ENCODE measurements around the gene USP33.
A peak's percentile ranks its signal among the peaks of the same experiment; 100 is the strongest.
"Not testable (repeated sequence)": the region's sequence is repeated elsewhere in the genome, so short reads cannot be mapped to it uniquely, and the experiment has no call there.

The USP33 gene

DNA sequence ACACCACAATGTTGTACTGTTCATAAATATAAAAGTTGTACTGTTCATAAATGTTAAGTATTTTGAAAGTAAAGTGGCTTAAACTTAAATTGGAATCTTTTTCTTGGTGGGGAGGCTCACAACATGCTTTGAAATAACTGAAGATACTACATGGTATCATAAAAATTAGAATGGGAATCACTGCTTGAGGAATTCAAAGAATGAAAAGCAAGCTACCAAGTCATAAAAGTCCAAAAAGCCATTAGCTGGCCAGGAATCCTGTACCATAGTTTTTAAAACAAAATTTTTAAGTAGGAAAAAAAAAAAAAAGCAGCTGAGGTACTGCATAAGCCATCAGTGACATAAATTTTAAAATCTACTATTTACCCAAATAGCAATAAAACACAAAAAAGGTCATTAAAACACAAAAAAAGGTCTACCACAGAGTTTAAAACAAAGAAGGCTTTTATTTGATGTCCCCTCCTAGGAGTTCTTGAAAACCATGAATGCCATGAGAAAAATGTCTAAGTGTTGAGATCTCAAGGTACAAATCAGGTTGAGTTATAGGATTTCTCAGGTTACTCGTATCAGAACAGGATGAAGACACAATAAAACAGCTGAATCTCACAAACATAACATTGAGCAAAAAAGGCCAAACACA lies 85.8 kb downstream of the USP33 start:
- FAIRE-seq (no peak), DNase-seq (ENCODE audit: insufficient read length, low spot score) (no peak)

GRCh38 chr1:77673030-77673429 lies 86.6 kb downstream of the USP33 start:
- no peak for DNase-seq (ENCODE audit: insufficient read length, low spot score)
- FAIRE-seq: peak; percentile 47

- FAIRE-seq: peak; percentile 4
- no peak for DNase-seq (ENCODE audit: insufficient read length, low spot score)
Measured at GRCh38 chr1:77672374-77672773, 87.3 kb downstream of the USP33 start.

DNA sequence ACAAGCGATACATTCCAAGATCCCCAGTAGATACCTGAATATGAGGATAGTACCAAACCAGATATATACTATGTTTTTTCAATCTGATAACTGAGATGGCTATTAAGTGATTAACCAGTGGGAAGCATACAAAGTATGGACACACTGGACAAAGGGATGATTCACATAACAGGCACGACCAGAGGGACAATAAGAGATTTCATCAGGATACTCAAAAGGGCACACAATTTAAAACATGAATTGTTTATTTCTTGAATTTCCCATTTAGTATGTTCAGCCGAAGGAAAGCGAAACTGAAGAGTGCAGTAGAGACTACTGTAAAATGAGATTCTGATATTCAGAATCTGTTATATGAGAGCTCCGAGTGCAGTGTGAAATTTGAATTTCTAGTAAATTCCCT lies 87.8 kb downstream of the USP33 start:
- FAIRE-seq (peak; percentile 35), DNase-seq (ENCODE audit: insufficient read length, low spot score) (no peak)

DNA sequence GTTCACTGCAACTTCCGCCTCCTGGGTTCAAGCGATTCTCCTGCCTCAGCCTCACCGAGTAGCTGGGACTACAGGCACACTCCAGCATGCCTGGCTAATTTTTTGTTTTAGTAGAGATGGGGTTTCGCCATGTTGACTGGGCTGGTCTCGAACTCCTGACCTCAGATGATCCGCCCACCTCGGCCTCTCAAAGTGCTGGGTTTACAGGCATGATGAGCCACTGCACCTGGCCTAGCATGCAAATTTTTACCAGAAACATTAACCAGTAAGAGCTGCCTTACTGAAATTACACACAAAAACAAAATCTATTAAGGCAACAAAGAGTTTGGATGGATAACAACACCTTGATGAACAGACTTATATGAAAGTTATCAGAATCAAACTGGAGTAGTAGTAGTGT lies 89.3 kb downstream of the USP33 start:
- DNase-seq (ENCODE audit: insufficient read length, low spot score) (no peak), FAIRE-seq (no peak)

GRCh38 chr1:77668924-77669449 lies 90.7 kb downstream of the USP33 start:
- DNase-seq (ENCODE audit: insufficient read length, low spot score) (no peak), FAIRE-seq (peak; percentile 55)

GRCh38 chr1:77664939-77665516 lies 94.6 kb downstream of the USP33 start:
- FAIRE-seq (peak; percentile 45), DNase-seq (ENCODE audit: insufficient read length, low spot score) (no peak)

- no peak for DNase-seq (ENCODE audit: insufficient read length, low spot score)
- FAIRE-seq: no peak
Measured at GRCh38 chr1:77661696-77662095, 98.0 kb downstream of the USP33 start.

GRCh38 chr1:77659879-77660593 lies 99.6 kb downstream of the USP33 start:
- FAIRE-seq: no peak

DNA sequence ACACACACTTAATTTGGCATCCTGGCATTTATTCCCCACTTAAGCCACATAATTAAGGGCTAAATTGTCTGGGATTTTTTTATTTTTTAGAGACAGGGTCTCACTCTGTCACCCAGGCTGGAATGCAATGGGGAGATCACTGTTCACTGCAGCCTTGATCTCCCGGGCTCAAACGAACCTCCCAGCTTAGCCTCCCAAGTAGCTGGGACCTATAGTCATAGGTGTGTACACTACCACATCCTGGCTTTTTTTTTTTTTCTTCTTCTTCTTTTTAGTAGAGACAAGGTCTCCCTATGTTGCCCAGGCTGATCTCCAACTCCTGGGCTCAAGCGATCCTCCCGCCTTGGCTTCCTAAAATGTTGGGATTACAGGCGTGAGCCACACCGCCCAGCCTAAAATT lies 101.4 kb downstream of the USP33 start:
- no peak for FAIRE-seq
- no peak for DNase-seq (ENCODE audit: insufficient read length, low spot score)

More at GRCh38 chr1:77659879-77660593, 99.6 kb downstream of the USP33 start:
- DNase-seq (ENCODE audit: insufficient read length, low spot score): no peak

GRCh38 chr1:77655431-77655974 lies 104.1 kb downstream of the USP33 start:
- no peak for FAIRE-seq
- DNase-seq (ENCODE audit: insufficient read length, low spot score): no peak

DNA sequence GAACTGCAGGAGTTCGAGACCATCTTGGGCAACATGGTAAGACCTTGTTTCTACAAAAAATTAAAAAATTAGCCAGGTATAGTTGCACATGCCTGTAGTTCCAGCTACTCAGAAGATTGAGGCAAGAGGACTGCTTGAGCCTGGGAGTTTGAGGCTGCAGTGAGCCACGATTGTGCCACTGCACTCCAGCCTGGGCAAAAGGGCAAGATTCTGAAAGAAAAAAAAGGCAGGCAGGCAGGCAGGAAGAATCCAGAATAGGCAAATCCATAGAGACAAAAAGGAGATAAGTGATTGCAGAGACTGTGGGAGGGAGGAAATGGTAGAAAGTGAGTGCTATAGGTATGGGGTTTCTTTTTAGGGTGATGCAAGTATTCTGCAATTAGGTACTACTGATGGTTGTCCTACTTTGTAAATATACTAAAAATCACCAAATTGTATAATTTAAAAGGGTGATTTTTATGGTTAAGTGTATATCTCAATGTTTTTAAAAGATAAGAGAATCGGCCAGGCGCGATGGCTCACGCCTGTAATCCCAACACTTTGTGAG lies 106.6 kb downstream of the USP33 start:
- DNase-seq (ENCODE audit: insufficient read length, low spot score): no peak
- no peak for FAIRE-seq

- DNase-seq (ENCODE audit: insufficient read length, low spot score): no peak
- peak; percentile 28 for FAIRE-seq
Measured at GRCh38 chr1:77652268-77652667, 107.4 kb downstream of the USP33 start.

DNA sequence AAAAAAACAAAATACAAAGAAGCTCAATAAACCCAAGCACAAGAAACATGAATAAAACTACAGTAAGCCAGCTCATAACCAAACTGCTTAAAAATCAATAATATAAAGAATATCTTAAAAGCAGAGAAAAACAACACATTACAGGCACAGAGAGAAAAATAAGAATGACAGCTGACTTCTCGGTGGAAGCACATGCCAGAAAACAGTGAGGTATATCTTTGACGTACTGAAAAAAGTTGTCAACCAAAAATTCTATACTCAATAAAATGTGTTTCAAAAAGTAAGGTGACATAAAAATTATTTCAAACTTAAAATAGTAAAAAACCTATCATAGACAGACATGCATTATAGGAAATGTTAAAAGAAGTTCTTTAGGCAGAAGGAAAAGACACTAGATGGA lies 110.5 kb downstream of the USP33 start:
- DNase-seq (ENCODE audit: insufficient read length, low spot score) (no peak), FAIRE-seq (no peak)

GRCh38 chr1:77646224-77646623 lies 113.4 kb downstream of the USP33 start:
- not testable (repeated sequence) for DNase-seq (ENCODE audit: insufficient read length, low spot score); FAIRE-seq

All from GM19239 (cell line).